ENCODE data around the gene ITGB1BP1. TPM values are rescaled to one million over a fixed set of nuclear protein-coding genes. Genes with fewer than 3 reads are reported as not detected.
A peak's percentile ranks its signal among the peaks of the same experiment; 100 is the strongest.

Gene ITGB1BP1
- total and polyA plus RNA-seq, 9 of the 15 experiments (the other 6 are each of a cell fraction or from before 2014, with no cell fraction given), result 37.8 to 95.3 (median 50.4) TPM

- 14% methylated on average over 1 of the region's 1 CpG for WGBS (ENCODE audit: insufficient coverage, low coverage, missing lambda C conversion rate)
- Histone ChIP-seq H3K36me3 (ENCODE audit: control insufficient read depth, insufficient read depth, low read length) (no peaks in the 10 kb centered on the region), H3K4me1 (replicated peaks in 1 of 2; ENCODE audit: control insufficient read depth in 2 of 2, insufficient read depth in 2 of 2, low read length in 2 of 2) (no peaks in the 10 kb centered on the region), H3K9ac (ENCODE audit: insufficient read depth in 1 of 2, low read depth in 2 of 2, low read length in 2 of 2) (no peak overlapping the region), H4K20me1 (replicated peaks; ENCODE audit: control insufficient read depth, insufficient read depth, low read length) (no peaks in the 10 kb centered on the region), H3K4me2 (ENCODE audit: insufficient read depth, low read length) (no peak overlapping the region), H3K27ac (ENCODE audit: extremely low read depth, low read depth, low read length) (no peak overlapping the region), H3K79me2 (ENCODE audit: control insufficient read depth, insufficient read depth, low read length) (no peaks in the 10 kb centered on the region), H2AFZ (ENCODE audit: low read depth, low read length) (no peak overlapping the region), H3K4me3 (no peak overlapping the region), H3K9me3 (replicated peaks; ENCODE audit: control insufficient read depth, insufficient read depth, low read depth, low read length) (no peaks in the 10 kb centered on the region), H3K27me3 (ENCODE audit: control insufficient read depth in 2 of 2, insufficient read depth in 2 of 2, low read length in 2 of 2) (peaks cover 5 to 12% of the 10 kb centered on the region in 2 experiments; a peak in 3 of 5 replicates), H3K9me1 (ENCODE audit: control insufficient read depth, insufficient read depth, low read length) (no peaks in the 10 kb centered on the region)
- CTCF ChIA-PET (ENCODE audit: low intra/inter-chr PET ratio), result no interaction called here
- FAIRE-seq (no peak), ATAC-seq (no peak), DNase-seq (ENCODE audit: extremely low read depth in 1 of 4, low spot score in 3 of 4) (no peak)
- POLR2A ChIA-PET, result no interaction called here
- no TSS peak for BruUV-seq (replicated peaks)
- intact Hi-C loops (cut with micrococcal nuclease), result no loop called here
- in situ Hi-C loops (cut with MboI), result no loop called here
- TF ChIP-seq EP400 (IDR thresholded peaks at IDR 0.05) (no peak), DEAF1 (CRISPR knock-in tag; IDR thresholded peaks at IDR 0.05) (no peak), RERE (CRISPR knock-in tag; IDR thresholded peaks at IDR 0.05; ENCODE audit: borderline replicate concordance) (no peak), DDX20 (tag; IDR thresholded peaks at IDR 0.05; ENCODE audit: low read depth) (no peak), JUND (IDR thresholded peaks at IDR 0.05; ENCODE audit: borderline replicate concordance, low read depth, low read length) (no peak), JUND (tag; IDR thresholded peaks at IDR 0.05; ENCODE audit: borderline replicate concordance, low read depth, low read length) (no peak), HDAC1 (IDR thresholded peaks at IDR 0.05) (no peak), HDAC3 (IDR thresholded peaks at IDR 0.05; ENCODE audit: borderline replicate concordance, partially characterized antibody) (no peak), SIN3A (IDR thresholded peaks at IDR 0.05; ENCODE audit: borderline replicate concordance in 2 of 2, control insufficient read depth in 1 of 2, low read depth in 2 of 2, low read length in 2 of 2) (no peak), ESRRA (IDR thresholded peaks at IDR 0.05; ENCODE audit: borderline replicate concordance, low read depth) (peak; percentile 62), RBM39 (optimal IDR thresholded peaks at IDR 0.05; ENCODE audit: low read depth, low read length) (no peak), C11orf30 (IDR thresholded peaks at IDR 0.05; ENCODE audit: low read depth) (no peak), CEBPG (CRISPR knock-in tag; IDR thresholded peaks at IDR 0.05) (no peak), CEBPG (tag; conservative IDR thresholded peaks at IDR 0.05 in 1 of 2, IDR thresholded peaks at IDR 0.05 in 1 of 2) (0 out of 4 replicates have a peak, but pooled peaks of 1 of the 2 experiments have one; percentile 18), NFE2L1 (tag; IDR thresholded peaks at IDR 0.05; ENCODE audit: borderline replicate concordance, low read depth) (no peak), RB1 (IDR thresholded peaks at IDR 0.05; ENCODE audit: low read depth) (no peak), ZFP36 (IDR thresholded peaks at IDR 0.05; ENCODE audit: low read depth, low read length, partially characterized antibody) (no peak)
Measured at GRCh38 chr2:9360110-9360509, 63.2 kb downstream of the ITGB1BP1 start.
